Effector memory CD8-positive, alpha-beta T cell (primary cell): ENCODE results near the gene MLH1.

Experiments
- ATAC-seq: fragments of 150-1000 bp; cut with Tn5 transposase; replicated peaks from 2 replicates; pipeline ENCODE4 v1.10.0; 2021; ENCODE audit warnings: mild to moderate bottlenecking, moderate library complexity
- DNase-seq, 3 experiments: peaks; one replicate each; pipeline ENCODE4 v3.0.0; 2021
- H3K27ac Mint-ChIP-seq, 2 donors: one replicate each; pipeline ENCODE4 v1.8.0; 2022; ENCODE audit warnings: mild to moderate bottlenecking in 2 of 2, mixed read lengths in 2 of 2, moderate library complexity in 2 of 2
- H3K27me3 Mint-ChIP-seq, 2 donors: one replicate each; pipeline ENCODE4 v1.8.0; 2022; ENCODE audit warnings: mixed read lengths in 2 of 2
- H3K36me3 Mint-ChIP-seq: one replicate; pipeline ENCODE4 v1.8.0; 2022; ENCODE audit warnings: mild to moderate bottlenecking, moderate library complexity, mixed read lengths; ENCODE audit not compliant: insufficient read depth
- H3K4me1 Mint-ChIP-seq, 2 donors: one replicate each; pipeline ENCODE4 v1.8.0; 2022; ENCODE audit warnings: low read depth in 2 of 2, mixed read lengths in 2 of 2
- H3K4me3 Mint-ChIP-seq, 2 donors: one replicate each; pipeline ENCODE4 v1.8.0; 2022; ENCODE audit warnings: mild to moderate bottlenecking in 2 of 2, mixed read lengths in 2 of 2, moderate library complexity in 2 of 2
- H3K9me3 Mint-ChIP-seq, 2 donors: one replicate each; pipeline ENCODE4 v1.8.0; 2022; ENCODE audit warnings: mixed read lengths in 2 of 2

Gene MLH1

DNA sequence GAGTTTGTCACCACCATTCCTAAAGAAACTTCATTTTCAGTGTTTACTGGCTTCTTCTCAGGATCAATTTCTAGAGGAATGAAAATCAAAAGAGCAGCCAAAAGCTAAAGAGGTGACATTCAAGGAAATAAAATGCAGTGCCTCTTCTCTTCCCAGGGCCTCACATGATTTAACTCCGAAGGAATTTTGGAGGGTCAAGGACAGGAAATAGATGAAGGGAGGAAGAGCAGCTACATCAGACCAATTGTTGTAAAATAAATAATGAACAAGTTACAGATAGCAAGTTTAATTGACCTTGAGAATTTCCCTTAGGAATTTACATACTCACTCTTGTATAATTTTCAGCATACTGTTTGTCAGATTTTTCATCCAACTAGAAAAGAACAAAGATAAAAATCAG is 103.0 kb downstream of the MLH1 start:
- Mint-ChIP-seq H3K4me3 (no peak overlapping the region), H3K4me1 (peaks cover 0 to 2% of the 10 kb centered on the region in 2 donors), H3K27ac (no peak overlapping the region)

DNA sequence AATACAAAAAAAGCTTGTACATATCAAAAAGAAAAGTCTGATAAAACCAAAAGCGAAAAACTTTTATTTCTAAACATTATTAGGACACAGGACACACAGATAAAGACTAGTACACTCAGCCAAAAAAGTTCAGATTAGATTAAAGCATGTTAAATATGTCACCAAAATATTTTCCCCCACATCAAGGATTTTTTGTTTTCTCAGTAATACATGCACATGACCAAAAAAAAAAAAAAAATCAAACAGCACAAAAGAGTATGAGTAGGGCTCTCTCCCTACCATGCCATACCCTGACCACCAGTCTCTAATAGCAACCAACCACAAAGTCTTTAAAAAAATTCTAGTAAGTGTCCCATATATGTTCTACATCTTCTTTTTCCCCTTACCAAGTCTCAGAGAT is 103.7 kb downstream of the MLH1 start:
- H3K27ac Mint-ChIP-seq = no peak overlapping the region
- ATAC-seq = no peak
- H3K27me3 Mint-ChIP-seq = no peaks in the 10 kb centered on the region

More for the DNA sequence above, 103.0 kb downstream of the MLH1 start:
- DNase-seq (no peak), ATAC-seq (no peak)
- peaks cover 13% of the 10 kb centered on the region for H3K36me3 Mint-ChIP-seq
- H3K9me3 Mint-ChIP-seq = no peaks in the 10 kb centered on the region
- H3K27me3 Mint-ChIP-seq = no peaks in the 10 kb centered on the region

DNA sequence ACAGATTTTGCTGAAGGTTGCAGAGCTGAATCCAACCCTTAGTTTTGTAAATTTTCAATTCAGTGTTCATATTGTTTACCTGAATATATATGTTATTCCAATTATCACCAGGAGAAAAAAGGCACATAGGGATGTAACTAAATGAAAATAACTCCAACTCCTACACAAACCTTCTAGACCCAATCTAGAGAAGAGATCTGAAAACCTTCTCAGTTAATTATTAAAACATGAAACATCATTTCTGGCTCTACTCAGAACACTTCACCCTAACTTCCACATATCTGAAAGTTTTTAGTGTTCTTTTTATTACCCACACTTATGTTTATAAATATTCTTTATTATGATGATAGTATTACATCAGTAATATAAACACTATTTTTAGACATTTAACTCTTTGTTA is 104.5 kb downstream of the MLH1 start:
- H3K9me3 Mint-ChIP-seq = no peaks in the 10 kb centered on the region
- H3K4me1 Mint-ChIP-seq = peaks cover 0 to 2% of the 10 kb centered on the region in 2 donors
- ATAC-seq = no peak
- H3K36me3 Mint-ChIP-seq = peaks cover 13% of the 10 kb centered on the region
- DNase-seq = no peak
- H3K4me3 Mint-ChIP-seq = no peak overlapping the region
- no peak overlapping the region for H3K27ac Mint-ChIP-seq
- H3K27me3 Mint-ChIP-seq = no peaks in the 10 kb centered on the region

More for the DNA sequence above, 103.7 kb downstream of the MLH1 start:
- no peaks in the 10 kb centered on the region for H3K9me3 Mint-ChIP-seq
- DNase-seq = no peak
- H3K4me3 Mint-ChIP-seq = no peak overlapping the region
- H3K4me1 Mint-ChIP-seq = peaks cover 0 to 2% of the 10 kb centered on the region in 2 donors
- H3K36me3 Mint-ChIP-seq = peaks cover 13% of the 10 kb centered on the region

DNA sequence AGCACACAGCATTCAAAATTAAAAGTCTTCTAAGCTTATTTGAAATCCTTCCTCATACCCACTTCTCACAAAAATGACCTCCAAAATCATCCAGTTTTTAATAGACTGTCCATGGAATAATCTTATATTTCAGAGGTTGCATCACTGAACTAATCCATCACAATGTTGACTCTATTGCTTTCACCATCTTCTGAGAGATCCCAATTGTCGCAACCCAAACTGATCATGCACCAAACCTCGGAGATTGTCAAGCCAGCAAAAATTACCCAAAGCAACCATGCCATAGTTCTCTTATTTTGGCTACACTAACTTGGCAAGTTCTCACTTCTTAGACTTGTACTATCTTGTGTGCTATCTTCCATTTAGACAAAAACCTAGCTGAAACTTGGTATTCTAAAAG is 105.6 kb downstream of the MLH1 start:
- Mint-ChIP-seq H3K27me3 (no peaks in the 10 kb centered on the region), H3K36me3 (peaks cover 10% of the 10 kb centered on the region), H3K4me1 (peaks cover 0 to 5% of the 10 kb centered on the region in 2 donors), H3K4me3 (no peak overlapping the region), H3K9me3 (no peaks in the 10 kb centered on the region), H3K27ac (no peak overlapping the region)
- ATAC-seq (no peak), DNase-seq (no peak)

DNA sequence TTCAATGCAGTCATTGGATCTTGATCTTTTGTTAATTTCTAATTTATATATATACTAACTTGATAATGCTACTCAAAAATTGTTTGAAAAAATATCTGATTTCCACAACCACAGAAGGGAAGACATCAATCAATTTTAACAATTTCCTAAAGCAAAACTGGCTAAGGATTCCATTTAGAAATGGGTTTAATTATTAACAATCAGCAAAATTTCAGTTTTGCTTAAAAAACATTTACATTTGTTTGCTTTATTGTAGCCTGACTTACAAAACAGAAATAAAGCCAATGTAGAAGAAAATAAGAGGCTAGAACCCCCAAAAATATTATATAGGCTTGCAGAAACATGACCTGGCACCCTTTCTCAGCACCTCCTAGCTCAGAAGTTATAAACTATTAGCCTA is 106.2 kb downstream of the MLH1 start:
- Mint-ChIP-seq H3K27ac (no peak overlapping the region), H3K36me3 (peaks cover 10% of the 10 kb centered on the region), H3K27me3 (no peaks in the 10 kb centered on the region), H3K9me3 (no peaks in the 10 kb centered on the region), H3K4me3 (no peak overlapping the region), H3K4me1 (peaks cover 0 to 5% of the 10 kb centered on the region in 2 donors)
- no peak for ATAC-seq
- DNase-seq = no peak

DNA sequence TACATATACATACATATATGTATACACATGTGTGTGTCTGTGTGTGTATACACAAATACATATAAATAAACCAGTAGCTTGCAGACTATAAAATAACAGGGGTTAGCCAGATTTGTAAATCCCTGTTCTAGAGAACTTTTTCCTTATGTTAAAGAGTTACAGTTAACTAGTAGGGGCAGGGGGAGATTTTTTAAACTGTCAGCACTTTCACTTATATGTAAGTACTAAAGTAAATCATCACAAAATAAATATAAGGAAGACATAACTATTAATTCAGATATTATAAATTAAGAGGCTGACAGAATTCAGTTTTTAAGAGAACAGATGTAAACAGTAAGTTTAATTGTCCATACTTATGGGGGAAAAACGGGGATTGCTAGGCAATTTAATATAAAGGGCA is 107.1 kb downstream of the MLH1 start:
- no peaks in the 10 kb centered on the region for H3K27me3 Mint-ChIP-seq
- H3K4me1 Mint-ChIP-seq = peaks cover 2 to 5% of the 10 kb centered on the region in 2 donors
- H3K4me3 Mint-ChIP-seq = no peak overlapping the region
- no peak overlapping the region for H3K27ac Mint-ChIP-seq
- DNase-seq (no peak), ATAC-seq (no peak)
- peaks cover 10% of the 10 kb centered on the region for H3K36me3 Mint-ChIP-seq
- H3K9me3 Mint-ChIP-seq = no peaks in the 10 kb centered on the region
